Measurements from ENCODE around the gene ZFP36L2.

ZFP36L2 gene

GRCh38 chr2:43238176-43238575, 11.8 kb upstream of the ZFP36L2 start:
- Histone ChIP-seq H3K79me2 (ENCODE audit: control insufficient read depth, insufficient read depth, low read length) (no peaks in the 10 kb centered on the region), H2BK15ac (replicated peaks; ENCODE audit: low read depth) (no peak overlapping the region), H4K8ac (ENCODE audit: low read depth, low read length) (no peak overlapping the region), H3K4me2 (ENCODE audit: low read length) (no peak overlapping the region), H3K18ac (ENCODE audit: low read length) (no peak overlapping the region), H3K4me3 (ENCODE audit: low read length) (no peak overlapping the region), H3K4ac (ENCODE audit: low read depth, low read length) (no peak overlapping the region), H2BK120ac (ENCODE audit: low read depth, low read length) (no peak overlapping the region), H3K79me1 (ENCODE audit: low read length) (no peaks in the 10 kb centered on the region), H2BK5ac (ENCODE audit: low read length) (no peak overlapping the region), H3K9ac (ENCODE audit: low read length) (no peak overlapping the region), H3K56ac (ENCODE audit: low read length) (no peak overlapping the region), H3K23ac (ENCODE audit: low read length) (no peak overlapping the region), H3K36me3 (ENCODE audit: control insufficient read depth, insufficient read depth, low read length) (no peaks in the 10 kb centered on the region), H3K27me3 (ENCODE audit: insufficient read depth, low read length, poor library complexity) (no peaks in the 10 kb centered on the region), H3K27ac (ENCODE audit: low read depth, low read length) (no peak overlapping the region), H2AK5ac (ENCODE audit: low read length) (no peak overlapping the region), H4K5ac (ENCODE audit: low read length) (no peak overlapping the region), H3K4me1 (ENCODE audit: control insufficient read depth, low read depth, low read length) (no peaks in the 10 kb centered on the region)
- DNase-seq, result no peak

- Histone ChIP-seq H3K4me2 (ENCODE audit: low read length) (no peak overlapping the region), H4K8ac (ENCODE audit: low read depth, low read length) (no peak overlapping the region), H2BK15ac (replicated peaks; ENCODE audit: low read depth) (no peak overlapping the region), H2BK5ac (ENCODE audit: low read length) (no peak overlapping the region), H2BK120ac (ENCODE audit: low read depth, low read length) (no peak overlapping the region), H3K79me1 (ENCODE audit: low read length) (no peaks in the 10 kb centered on the region), H3K4me3 (ENCODE audit: low read length) (no peak overlapping the region), H3K79me2 (ENCODE audit: control insufficient read depth, insufficient read depth, low read length) (no peaks in the 10 kb centered on the region), H3K4ac (ENCODE audit: low read depth, low read length) (no peak overlapping the region), H3K4me1 (ENCODE audit: control insufficient read depth, low read depth, low read length) (peaks cover under 1% of the 10 kb centered on the region), H3K36me3 (ENCODE audit: control insufficient read depth, insufficient read depth, low read length) (no peaks in the 10 kb centered on the region), H3K27ac (ENCODE audit: low read depth, low read length) (no peak overlapping the region), H4K5ac (ENCODE audit: low read length) (no peak overlapping the region), H2AK5ac (ENCODE audit: low read length) (no peak overlapping the region), H3K27me3 (ENCODE audit: insufficient read depth, low read length, poor library complexity) (no peaks in the 10 kb centered on the region), H3K23ac (ENCODE audit: low read length) (peak overlapping the region; percentile 66), H3K18ac (ENCODE audit: low read length) (no peak overlapping the region), H3K9ac (ENCODE audit: low read length) (no peak overlapping the region), H3K56ac (ENCODE audit: low read length) (no peak overlapping the region)
- DNase-seq, result no peak
- WGBS (ENCODE audit: extremely low coverage, insufficient coverage, low lambda C conversion rate), result no CpG with 5 or more reads among the region's 9 CpGs
Measured at GRCh38 chr2:43233218-43234212, 7.1 kb upstream of the ZFP36L2 start.

GRCh38 chr2:43230951-43231827, 4.8 kb upstream of the ZFP36L2 start:
- no peak overlapping the region for H2BK5ac ChIP-seq (ENCODE audit: low read length)
- no peaks in the 10 kb centered on the region for H3K27me3 ChIP-seq (ENCODE audit: insufficient read depth, low read length, poor library complexity)
- no peak overlapping the region for H3K4ac ChIP-seq (ENCODE audit: low read depth, low read length)
- H3K56ac ChIP-seq (ENCODE audit: low read length), result peak overlapping the region; percentile 25
- no peak overlapping the region for H3K27ac ChIP-seq (ENCODE audit: low read depth, low read length)
- H3K79me1 ChIP-seq (ENCODE audit: low read length), result no peaks in the 10 kb centered on the region
- no peak overlapping the region for H4K5ac ChIP-seq (ENCODE audit: low read length)
- peaks cover 2% of the 10 kb centered on the region for H3K4me1 ChIP-seq (ENCODE audit: control insufficient read depth, low read depth, low read length)
- H3K79me2 ChIP-seq (ENCODE audit: control insufficient read depth, insufficient read depth, low read length), result peaks cover under 1% of the 10 kb centered on the region
- no peak overlapping the region for H3K23ac ChIP-seq (ENCODE audit: low read length)
- no peak overlapping the region for H2BK120ac ChIP-seq (ENCODE audit: low read depth, low read length)
- H2AK5ac ChIP-seq (ENCODE audit: low read length), result no peak overlapping the region
- H3K4me3 ChIP-seq (ENCODE audit: low read length), result no peak overlapping the region
- no peak overlapping the region for H4K8ac ChIP-seq (ENCODE audit: low read depth, low read length)
- H2BK15ac ChIP-seq (replicated peaks; ENCODE audit: low read depth), result no peak overlapping the region
- no CpG with 5 or more reads among the region's 7 CpGs for WGBS (ENCODE audit: extremely low coverage, insufficient coverage, low lambda C conversion rate)
- no peak overlapping the region for H3K4me2 ChIP-seq (ENCODE audit: low read length)
- H3K9ac ChIP-seq (ENCODE audit: low read length), result no peak overlapping the region
- no peaks in the 10 kb centered on the region for H3K36me3 ChIP-seq (ENCODE audit: control insufficient read depth, insufficient read depth, low read length)
- DNase-seq, result no peak
- H3K18ac ChIP-seq (ENCODE audit: low read length), result no peak overlapping the region

- Histone ChIP-seq H4K8ac (ENCODE audit: low read depth, low read length) (no peak overlapping the region), H2BK15ac (replicated peaks; ENCODE audit: low read depth) (no peak overlapping the region), H3K79me1 (ENCODE audit: low read length) (no peaks in the 10 kb centered on the region), H2BK5ac (ENCODE audit: low read length) (no peak overlapping the region), H3K27me3 (ENCODE audit: insufficient read depth, low read length, poor library complexity) (no peaks in the 10 kb centered on the region), H2BK120ac (ENCODE audit: low read depth, low read length) (no peak overlapping the region), H4K5ac (ENCODE audit: low read length) (no peak overlapping the region), H3K9ac (ENCODE audit: low read length) (no peak overlapping the region), H3K79me2 (ENCODE audit: control insufficient read depth, insufficient read depth, low read length) (peaks cover 8% of the 10 kb centered on the region), H3K4me1 (ENCODE audit: control insufficient read depth, low read depth, low read length) (peaks cover 2% of the 10 kb centered on the region), H3K56ac (ENCODE audit: low read length) (peak overlapping the region; percentile 52), H3K23ac (ENCODE audit: low read length) (no peak overlapping the region), H3K36me3 (ENCODE audit: control insufficient read depth, insufficient read depth, low read length) (no peaks in the 10 kb centered on the region), H3K27ac (ENCODE audit: low read depth, low read length) (no peak overlapping the region), H2AK5ac (ENCODE audit: low read length) (no peak overlapping the region), H3K4me2 (ENCODE audit: low read length) (no peak overlapping the region), H3K4ac (ENCODE audit: low read depth, low read length) (no peak overlapping the region), H3K4me3 (ENCODE audit: low read length) (no peak overlapping the region), H3K18ac (ENCODE audit: low read length) (no peak overlapping the region)
- WGBS (ENCODE audit: extremely low coverage, insufficient coverage, low lambda C conversion rate), result no CpG with 5 or more reads among the region's 4 CpGs
- peak; percentile 74 for DNase-seq
Measured at GRCh38 chr2:43230351-43230885, 4.0 kb upstream of the ZFP36L2 start.

GRCh38 chr2:43228756-43229659, 2.6 kb upstream of the ZFP36L2 start:
- H3K27me3 ChIP-seq (ENCODE audit: insufficient read depth, low read length, poor library complexity), result no peaks in the 10 kb centered on the region
- peaks cover 2% of the 10 kb centered on the region for H3K4me1 ChIP-seq (ENCODE audit: control insufficient read depth, low read depth, low read length)
- no peak overlapping the region for H2BK5ac ChIP-seq (ENCODE audit: low read length)
- no peak overlapping the region for H2BK120ac ChIP-seq (ENCODE audit: low read depth, low read length)
- no peak overlapping the region for H3K18ac ChIP-seq (ENCODE audit: low read length)
- H3K4ac ChIP-seq (ENCODE audit: low read depth, low read length), result no peak overlapping the region
- H3K36me3 ChIP-seq (ENCODE audit: control insufficient read depth, insufficient read depth, low read length), result no peaks in the 10 kb centered on the region
- H2AK5ac ChIP-seq (ENCODE audit: low read length), result no peak overlapping the region
- H3K4me3 ChIP-seq (ENCODE audit: low read length), result no peak overlapping the region
- no peak overlapping the region for H3K27ac ChIP-seq (ENCODE audit: low read depth, low read length)
- no peak overlapping the region for H4K5ac ChIP-seq (ENCODE audit: low read length)
- no peak overlapping the region for H3K9ac ChIP-seq (ENCODE audit: low read length)
- H3K79me1 ChIP-seq (ENCODE audit: low read length), result no peaks in the 10 kb centered on the region
- H2BK15ac ChIP-seq (replicated peaks; ENCODE audit: low read depth), result no peak overlapping the region
- no CpG with 5 or more reads among the region's 6 CpGs for WGBS (ENCODE audit: extremely low coverage, insufficient coverage, low lambda C conversion rate)
- no peak overlapping the region for H4K8ac ChIP-seq (ENCODE audit: low read depth, low read length)
- H3K23ac ChIP-seq (ENCODE audit: low read length), result no peak overlapping the region
- no peak overlapping the region for H3K4me2 ChIP-seq (ENCODE audit: low read length)
- H3K56ac ChIP-seq (ENCODE audit: low read length), result peak overlapping the region; percentile 53
- H3K79me2 ChIP-seq (ENCODE audit: control insufficient read depth, insufficient read depth, low read length), result peaks cover 23% of the 10 kb centered on the region
- DNase-seq, result no peak

All from mesendoderm (in vitro differentiated cells).